ENCODE data around the gene RASL10A. TPM values are rescaled to one million over a fixed set of nuclear protein-coding genes. Genes with fewer than 3 reads are reported as not detected.

Gene RASL10A
- total and polyA plus RNA-seq, 9 of the 15 experiments (the other 6 are each of a cell fraction or from before 2014, with no cell fraction given), result 0.17 to 1.2 (median 0.45) TPM; not detected in 3

DNA sequence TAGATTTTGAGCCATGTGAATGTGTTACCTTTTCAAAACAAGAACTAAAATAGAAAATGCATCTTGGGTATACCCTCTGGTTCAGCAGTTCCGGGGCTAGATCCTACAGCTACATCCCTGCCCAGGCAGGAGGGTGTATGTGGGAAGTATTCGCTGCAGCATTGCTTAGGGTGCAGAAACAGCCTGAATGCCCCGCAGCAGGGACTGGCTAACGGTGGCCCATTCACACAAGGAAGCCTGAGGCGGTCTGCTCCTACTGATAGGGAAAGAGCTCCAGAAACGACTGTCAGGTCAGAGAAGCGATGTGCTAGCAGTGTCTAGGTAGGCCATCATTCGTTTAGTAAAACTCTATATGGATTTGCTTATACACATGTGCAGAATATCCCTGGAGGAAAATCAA, 9.9 kb upstream of the RASL10A start (continued):
- TF ChIP-seq ARID3A (IDR thresholded peaks at IDR 0.05; ENCODE audit: borderline replicate concordance, low read depth, low read length), result no peak

GRCh38 chr22:29323641-29324040, 8.1 kb upstream of the RASL10A start:
- no peak overlapping the region for H2AFZ ChIP-seq (ENCODE audit: low read depth, low read length)
- intact Hi-C loops (cut with micrococcal nuclease) (no loop called here), in situ Hi-C loops (cut with MboI) (no loop called here)
- no peak for TF ChIP-seq EHMT2 (IDR thresholded peaks at IDR 0.05)
- H3K9me3 ChIP-seq (replicated peaks; ENCODE audit: control insufficient read depth, insufficient read depth, low read depth, low read length), result no peaks in the 10 kb centered on the region
- no peak overlapping the region for H3K27ac ChIP-seq (ENCODE audit: extremely low read depth, low read depth, low read length)
- no TSS peak for BruUV-seq (replicated peaks)
- no peak overlapping the region for H3K4me3 ChIP-seq
- H3K9me1 ChIP-seq (ENCODE audit: control insufficient read depth, insufficient read depth, low read length), result no peaks in the 10 kb centered on the region
- no peak overlapping the region for H3K4me2 ChIP-seq (ENCODE audit: insufficient read depth, low read length)
- DNase-seq (ENCODE audit: extremely low read depth in 1 of 4, low spot score in 3 of 4) (no peak), FAIRE-seq (no peak), ATAC-seq (no peak)
- POLR2A ChIA-PET, result interaction anchor here (0.6 kb wide), 1 partner anchor 691 kb away, joined by 3 read pairs; no protein-coding TSS in a partner anchor
- H3K9ac ChIP-seq (ENCODE audit: insufficient read depth in 1 of 2, low read depth in 2 of 2, low read length in 2 of 2), result no peak overlapping the region
- CTCF ChIA-PET (ENCODE audit: low intra/inter-chr PET ratio), result interaction anchor here (0.7 kb wide), 1 partner anchor 723 kb away, joined by 3 read pairs; no protein-coding TSS in a partner anchor
- no peaks in the 10 kb centered on the region for H3K79me2 ChIP-seq (ENCODE audit: control insufficient read depth, insufficient read depth, low read length)
- H3K36me3 ChIP-seq (ENCODE audit: control insufficient read depth, insufficient read depth, low read length), result peaks cover 16% of the 10 kb centered on the region; the same call in 1 of the 3 replicates
- H3K27me3 ChIP-seq (ENCODE audit: control insufficient read depth in 2 of 2, insufficient read depth in 2 of 2, low read length in 2 of 2), result no peaks in the 10 kb centered on the region
- H3K4me1 ChIP-seq (replicated peaks in 1 of 2; ENCODE audit: control insufficient read depth in 2 of 2, insufficient read depth in 2 of 2, low read length in 2 of 2), result no peaks in the 10 kb centered on the region; a peak in 1 of 5 replicates
- H4K20me1 ChIP-seq (replicated peaks; ENCODE audit: control insufficient read depth, insufficient read depth, low read length), result no peaks in the 10 kb centered on the region

DNA sequence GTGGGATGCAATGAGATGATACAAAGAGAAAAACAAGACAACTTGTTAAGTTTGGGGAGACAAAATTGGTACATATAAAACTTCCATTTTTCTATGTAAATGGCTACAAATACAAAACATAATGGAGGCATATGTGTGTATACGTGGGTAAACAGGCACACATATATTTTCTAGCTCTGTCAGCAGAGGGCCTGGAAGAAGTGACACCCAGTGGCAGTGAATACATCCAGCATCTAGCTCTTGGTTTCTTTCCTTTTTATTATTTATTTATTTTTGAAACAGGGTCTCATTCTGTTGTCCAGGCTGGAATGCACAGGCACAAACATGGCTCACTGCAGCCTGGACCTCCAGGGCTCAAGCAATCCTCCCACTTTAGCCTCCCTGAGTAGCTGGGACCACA, 5.0 kb upstream of the RASL10A start:
- ATAC-seq (peak; percentile 74), FAIRE-seq (no peak), DNase-seq (ENCODE audit: extremely low read depth in 1 of 4, low spot score in 3 of 4) (no peak)
- no peaks in the 10 kb centered on the region for H3K9me1 ChIP-seq (ENCODE audit: control insufficient read depth, insufficient read depth, low read length)
- H3K4me2 ChIP-seq (ENCODE audit: insufficient read depth, low read length), result no peak overlapping the region
- H3K9ac ChIP-seq (ENCODE audit: insufficient read depth in 1 of 2, low read depth in 2 of 2, low read length in 2 of 2), result no peak overlapping the region
- H2AFZ ChIP-seq (ENCODE audit: low read depth, low read length), result no peak overlapping the region
- H3K27ac ChIP-seq (ENCODE audit: extremely low read depth, low read depth, low read length), result no peak overlapping the region
- TF ChIP-seq ZC3H8 (IDR thresholded peaks at IDR 0.05), result no peak
- TF ChIP-seq HDGF (IDR thresholded peaks at IDR 0.05), result no peak
- TF ChIP-seq ZNF197 (CRISPR knock-in tag; IDR thresholded peaks at IDR 0.05; ENCODE audit: low read depth), result no peak
- TF ChIP-seq FOXK2 (conservative IDR thresholded peaks at IDR 0.05 in 1 of 2, IDR thresholded peaks at IDR 0.05 in 1 of 2; ENCODE audit: low read depth in 2 of 2), result 0 out of 4 replicates have a peak, but pooled peaks of 1 of the 2 experiments have one; percentile 30
- no peak for TF ChIP-seq ZNF23 (CRISPR knock-in tag; IDR thresholded peaks at IDR 0.05)
- TF ChIP-seq, protein P1, sequence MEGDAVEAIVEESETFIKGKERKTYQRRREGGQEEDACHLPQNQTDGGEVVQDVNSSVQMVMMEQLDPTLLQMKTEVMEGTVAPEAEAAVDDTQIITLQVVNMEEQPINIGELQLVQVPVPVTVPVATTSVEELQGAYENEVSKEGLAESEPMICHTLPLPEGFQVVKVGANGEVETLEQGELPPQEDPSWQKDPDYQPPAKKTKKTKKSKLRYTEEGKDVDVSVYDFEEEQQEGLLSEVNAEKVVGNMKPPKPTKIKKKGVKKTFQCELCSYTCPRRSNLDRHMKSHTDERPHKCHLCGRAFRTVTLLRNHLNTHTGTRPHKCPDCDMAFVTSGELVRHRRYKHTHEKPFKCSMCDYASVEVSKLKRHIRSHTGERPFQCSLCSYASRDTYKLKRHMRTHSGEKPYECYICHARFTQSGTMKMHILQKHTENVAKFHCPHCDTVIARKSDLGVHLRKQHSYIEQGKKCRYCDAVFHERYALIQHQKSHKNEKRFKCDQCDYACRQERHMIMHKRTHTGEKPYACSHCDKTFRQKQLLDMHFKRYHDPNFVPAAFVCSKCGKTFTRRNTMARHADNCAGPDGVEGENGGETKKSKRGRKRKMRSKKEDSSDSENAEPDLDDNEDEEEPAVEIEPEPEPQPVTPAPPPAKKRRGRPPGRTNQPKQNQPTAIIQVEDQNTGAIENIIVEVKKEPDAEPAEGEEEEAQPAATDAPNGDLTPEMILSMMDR (IDR thresholded peaks at IDR 0.05 in 2 of 3, conservative IDR thresholded peaks at IDR 0.05 in 1 of 3; ENCODE audit: insufficient read depth in 2 of 3, low read depth in 1 of 3, low read length in 3 of 3), result peak; percentile 20 to 74 (median 54); a peak in 4 of 6 replicates
- in situ Hi-C loops (cut with MboI), result no loop called here
- BruUV-seq (replicated peaks), result no TSS peak
- CTCF ChIA-PET (ENCODE audit: low intra/inter-chr PET ratio), result no interaction called here
- 17% methylated on average over 1 of the region's 1 CpG for WGBS (ENCODE audit: insufficient coverage, low coverage, missing lambda C conversion rate)
- H3K4me1 ChIP-seq (replicated peaks in 1 of 2; ENCODE audit: control insufficient read depth in 2 of 2, insufficient read depth in 2 of 2, low read length in 2 of 2), result peaks cover 0 to 4% of the 10 kb centered on the region in 2 experiments; a peak in 2 of 5 replicates
- no peaks in the 10 kb centered on the region for H4K20me1 ChIP-seq (replicated peaks; ENCODE audit: control insufficient read depth, insufficient read depth, low read length)
- intact Hi-C loops (cut with micrococcal nuclease), result no loop called here
- H3K9me3 ChIP-seq (replicated peaks; ENCODE audit: control insufficient read depth, insufficient read depth, low read depth, low read length), result no peaks in the 10 kb centered on the region
- POLR2A ChIA-PET, result no interaction called here
- no peaks in the 10 kb centered on the region for H3K79me2 ChIP-seq (ENCODE audit: control insufficient read depth, insufficient read depth, low read length)
- H3K27me3 ChIP-seq (ENCODE audit: control insufficient read depth in 2 of 2, insufficient read depth in 2 of 2, low read length in 2 of 2), result no peaks in the 10 kb centered on the region
- no peak overlapping the region for H3K4me3 ChIP-seq
- no peaks in the 10 kb centered on the region for H3K36me3 ChIP-seq (ENCODE audit: control insufficient read depth, insufficient read depth, low read length)

All from K562 (cell line).